K562 treated with DMSO at 1 percent for 4 hours (cell line): ENCODE measurements around the gene ARHGAP21. TPM values are rescaled to one million over a fixed set of nuclear protein-coding genes. Genes with fewer than 3 reads are reported as not detected.

Experiments
- total RNA-seq: library from RNA; unstranded; fragments of 300-600 nt; gene quantifications from 2 replicates; pipeline ENCODE4 v1.2.3, GENCODE V29; 2022; ENCODE audit not compliant: insufficient read depth

ARHGAP21 gene
- total RNA-seq, result 18.8 and 23.2 TPM in 2 replicates

GRCh38 chr10:24723788-24724380 lies at the start of gene ARHGAP21:
Gene ARHGAP21, minus strand, starts transcription at chr10:24723887. Its CDS starts 1,988 bp downstream, at chr10:24721899.

Other genes with a start within 250 kb of the ARHGAP21 start
- gene PRTFDC1, start 228.7 kb upstream of the ARHGAP21 start, total RNA-seq, result 10.4 and 12.9 TPM in 2 replicates